Skeletal muscle satellite cell (primary cell): Measurements from ENCODE around the gene CALD1.

Experiments used
- H3K27me3 ChIP-seq: 2 replicates; pipeline ENCODE4 v1.7.0; 2013; ENCODE audit warnings: low read length; ENCODE audit not compliant: control insufficient read depth, insufficient read depth
- H3K36me3 ChIP-seq: 2 replicates; pipeline ENCODE4 v1.7.0; 2013; ENCODE audit warnings: mild to moderate bottlenecking, control low read depth, low read length; ENCODE audit not compliant: insufficient read depth
- H3K4me1 ChIP-seq: 2 replicates; pipeline ENCODE4 v1.7.0; 2013; ENCODE audit warnings: low read length; ENCODE audit not compliant: control insufficient read depth, insufficient read depth
- H3K4me2 ChIP-seq: 2 replicates; pipeline ENCODE4 v1.7.0; 2013; ENCODE audit warnings: mild to moderate bottlenecking, low read length
- H3K4me3 ChIP-seq: 2 replicates; pipeline ENCODE4 v1.7.0; 2013; ENCODE audit warnings: low read length
- H3K9ac ChIP-seq: 2 replicates; pipeline ENCODE4 v1.7.0; 2013; ENCODE audit warnings: mild to moderate bottlenecking, low read depth, low read length, moderate library complexity
- H3K9me3 ChIP-seq: replicated peaks from 2 replicates; pipeline ENCODE4 v1.7.0; 2013; ENCODE audit warnings: mild to moderate bottlenecking, control low read depth, low read length

CALD1 gene

DNA sequence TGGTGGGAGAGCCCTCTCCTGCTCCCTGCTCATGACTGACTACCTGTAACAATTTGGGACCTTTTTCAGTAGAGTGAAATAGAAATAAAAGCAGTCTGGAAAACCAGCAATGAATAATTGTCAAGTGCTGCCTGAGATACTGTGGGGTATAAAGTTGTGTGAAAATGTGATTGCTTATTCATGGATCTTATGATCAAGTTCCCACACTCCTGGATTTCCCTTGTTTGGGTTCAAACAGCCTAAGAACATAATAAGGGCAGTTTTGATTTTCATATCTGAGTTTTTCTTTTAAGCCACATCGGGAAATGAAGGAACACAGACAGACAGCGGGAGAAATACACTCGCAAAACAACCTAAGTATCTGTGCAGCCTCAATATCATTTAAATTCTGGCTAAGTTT, 52.9 kb downstream of the CALD1 start:
- Histone ChIP-seq H3K4me1 (peaks cover 27% of the 10 kb centered on the region), H3K27me3 (no peaks in the 10 kb centered on the region), H3K4me2 (no peak overlapping the region), H3K4me3 (no peak overlapping the region), H3K36me3 (peaks cover 2% of the 10 kb centered on the region), H3K9me3 (no peaks in the 10 kb centered on the region), H3K9ac (no peak overlapping the region)

DNA sequence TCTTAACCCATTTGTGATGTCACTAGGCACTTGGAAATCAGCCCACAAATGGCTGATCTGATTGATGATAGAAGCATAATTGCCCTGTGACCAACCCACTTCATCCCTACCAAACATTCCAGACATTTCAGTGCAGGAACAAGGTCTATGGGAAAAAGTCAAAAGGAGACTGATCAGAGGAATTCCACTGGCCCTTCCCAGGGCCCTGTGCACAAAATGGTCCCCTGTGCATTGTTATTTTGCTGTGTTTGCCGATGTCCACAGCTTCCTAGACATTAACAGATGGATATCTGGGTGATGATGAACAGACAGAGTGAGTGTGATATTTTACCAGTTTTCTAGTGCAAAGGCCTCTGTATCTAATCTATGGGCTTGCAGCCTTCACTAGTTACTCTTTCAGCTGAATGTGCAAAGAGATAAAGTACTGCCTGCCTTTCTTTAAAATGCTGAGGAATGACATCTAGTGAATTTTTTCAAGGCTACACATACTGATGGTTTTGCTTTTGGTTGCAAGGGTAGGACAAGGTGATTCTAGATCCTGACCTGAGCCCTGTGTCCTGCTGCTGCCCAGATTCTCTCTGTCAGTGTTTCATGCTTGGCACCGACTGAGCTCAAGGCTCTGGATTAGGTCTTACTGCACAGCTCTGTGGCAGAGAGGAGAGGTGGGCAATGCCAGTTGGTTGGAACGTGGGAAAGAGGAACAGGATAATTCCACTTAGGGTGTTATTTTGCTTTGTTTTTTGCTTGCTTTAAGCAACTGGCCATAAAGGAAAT, 55.4 kb downstream of the CALD1 start:
- Histone ChIP-seq H3K9ac (no peak overlapping the region), H3K36me3 (peaks cover 2% of the 10 kb centered on the region), H3K27me3 (no peaks in the 10 kb centered on the region), H3K4me3 (no peak overlapping the region), H3K4me2 (no peak overlapping the region), H3K9me3 (no peaks in the 10 kb centered on the region), H3K4me1 (peaks cover 4% of the 10 kb centered on the region)

DNA sequence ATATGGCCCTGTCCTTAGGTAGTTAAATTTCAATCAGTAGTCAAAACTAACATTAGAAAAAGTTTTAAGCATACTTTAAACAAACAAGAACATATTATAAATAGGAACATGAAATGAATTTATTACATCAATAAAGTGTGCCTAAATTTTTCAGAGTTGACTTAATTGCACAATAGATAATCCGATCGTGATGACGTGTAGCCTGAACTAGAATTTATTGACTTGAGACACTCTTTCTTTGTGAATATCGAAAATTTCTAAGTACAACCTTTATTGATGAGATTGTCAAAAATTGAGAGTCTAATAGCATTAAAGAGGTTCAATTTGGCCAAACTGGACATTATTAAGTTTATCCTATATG, 56.0 kb downstream of the CALD1 start:
- Histone ChIP-seq H3K4me1 (peaks cover 4% of the 10 kb centered on the region), H3K9me3 (no peaks in the 10 kb centered on the region), H3K4me3 (no peak overlapping the region), H3K4me2 (no peak overlapping the region), H3K36me3 (peaks cover 6% of the 10 kb centered on the region), H3K27me3 (no peaks in the 10 kb centered on the region), H3K9ac (no peak overlapping the region)

DNA sequence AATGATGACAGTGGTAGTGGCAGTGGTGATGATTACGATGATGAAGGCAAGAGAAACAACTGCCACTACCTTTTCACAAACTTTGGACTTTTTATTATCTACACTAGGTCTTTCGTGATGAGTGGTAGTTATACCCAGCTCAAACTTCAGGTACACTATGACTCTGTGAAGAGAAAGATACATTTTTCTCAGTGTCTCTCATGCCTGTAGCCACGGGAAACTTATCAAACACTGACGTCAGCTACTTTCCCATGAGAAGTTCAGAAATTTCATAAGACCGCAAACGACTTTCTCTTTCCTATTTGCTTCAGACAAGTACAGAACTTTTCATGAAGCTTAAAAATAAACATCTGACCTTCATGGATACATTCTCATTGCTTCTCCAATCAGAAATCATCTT, 57.0 kb downstream of the CALD1 start:
- H3K36me3 ChIP-seq, result peaks cover 6% of the 10 kb centered on the region

DNA sequence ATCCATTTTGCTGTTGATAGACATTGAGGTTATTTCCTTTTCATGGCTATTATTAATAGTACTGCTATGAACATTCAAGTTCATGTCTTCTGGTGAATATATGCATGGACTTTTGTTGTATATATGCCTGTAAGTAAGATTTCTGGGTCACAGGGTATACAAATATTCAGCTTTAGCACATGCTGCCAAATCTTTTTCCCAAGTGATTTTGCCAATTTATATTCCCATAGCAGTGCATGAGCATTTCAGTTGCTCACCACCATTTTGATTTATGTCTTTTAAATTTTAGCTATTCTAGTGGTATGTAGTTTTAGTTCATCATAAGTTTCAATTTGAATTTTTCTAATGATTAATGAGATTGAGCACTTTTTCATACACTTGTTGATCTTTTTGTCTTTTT, 59.9 kb downstream of the CALD1 start:
- peaks cover 4% of the 10 kb centered on the region for H3K4me1 ChIP-seq

More for the DNA sequence above, 57.0 kb downstream of the CALD1 start:
- H3K4me3 ChIP-seq, result no peak overlapping the region
- H3K9me3 ChIP-seq, result no peaks in the 10 kb centered on the region
- no peaks in the 10 kb centered on the region for H3K27me3 ChIP-seq
- no peak overlapping the region for H3K4me2 ChIP-seq
- no peak overlapping the region for H3K9ac ChIP-seq
- H3K4me1 ChIP-seq, result peaks cover 4% of the 10 kb centered on the region

DNA sequence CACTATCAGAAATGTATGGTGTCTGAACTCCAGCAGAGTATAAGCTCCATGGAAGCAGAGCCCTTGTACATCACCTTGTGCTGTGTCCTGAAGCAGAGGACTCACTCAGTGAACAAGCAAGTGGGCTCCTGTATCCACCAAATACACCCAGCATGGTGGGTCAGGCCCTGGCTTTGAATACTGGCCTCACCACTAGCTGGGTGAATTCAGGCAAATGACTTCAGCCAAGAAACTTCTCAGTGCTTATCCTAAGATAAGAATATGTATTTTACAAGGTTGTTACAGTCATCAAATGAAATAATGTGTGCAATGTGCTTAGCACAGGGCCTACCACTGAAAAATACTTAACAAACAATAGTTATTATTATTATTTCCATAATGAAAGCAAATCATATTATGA, 62.6 kb downstream of the CALD1 start:
- H3K36me3 ChIP-seq, result peaks cover 33% of the 10 kb centered on the region
- H3K9ac ChIP-seq, result no peak overlapping the region

More for the DNA sequence above, 59.9 kb downstream of the CALD1 start:
- Histone ChIP-seq H3K4me3 (no peak overlapping the region), H3K36me3 (peaks cover 6% of the 10 kb centered on the region), H3K27me3 (no peaks in the 10 kb centered on the region), H3K4me2 (no peak overlapping the region), H3K9ac (no peak overlapping the region), H3K9me3 (no peaks in the 10 kb centered on the region)

DNA sequence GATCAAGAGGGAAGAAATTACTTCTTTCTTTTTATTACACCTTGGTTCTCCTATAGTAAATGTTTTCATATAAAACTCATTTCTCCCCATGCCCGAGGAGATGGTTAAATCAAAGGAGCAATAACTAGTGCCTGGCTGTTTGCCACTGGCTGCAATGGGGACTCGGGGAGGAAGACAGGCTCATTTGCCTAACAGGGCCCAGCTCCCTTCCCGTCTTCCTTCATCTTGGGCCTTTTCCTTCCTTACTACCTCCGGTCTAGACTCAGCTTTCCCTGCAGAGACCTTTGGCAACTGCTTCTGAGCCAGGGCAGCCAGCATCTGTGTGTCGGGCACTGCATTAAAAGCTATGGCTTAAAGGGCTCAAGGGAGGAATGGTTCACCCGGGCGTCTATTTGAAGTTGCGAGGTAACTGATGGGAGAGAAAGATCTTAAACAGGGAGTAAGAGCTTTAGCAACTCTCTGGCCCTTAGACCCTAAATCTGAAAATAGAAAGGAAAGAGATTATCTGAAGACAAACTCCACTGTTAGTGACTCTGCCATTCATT, 63.5 kb downstream of the CALD1 start:
- no peaks in the 10 kb centered on the region for H3K4me1 ChIP-seq
- no peaks in the 10 kb centered on the region for H3K27me3 ChIP-seq
- peaks cover 40% of the 10 kb centered on the region for H3K36me3 ChIP-seq
- H3K9ac ChIP-seq, result no peak overlapping the region
- no peaks in the 10 kb centered on the region for H3K9me3 ChIP-seq
- no peak overlapping the region for H3K4me2 ChIP-seq
- no peak overlapping the region for H3K4me3 ChIP-seq

More for the DNA sequence above, 62.6 kb downstream of the CALD1 start:
- H3K9me3 ChIP-seq, result no peaks in the 10 kb centered on the region
- no peaks in the 10 kb centered on the region for H3K27me3 ChIP-seq
- no peak overlapping the region for H3K4me2 ChIP-seq
- H3K4me1 ChIP-seq, result no peaks in the 10 kb centered on the region
- no peak overlapping the region for H3K4me3 ChIP-seq

DNA sequence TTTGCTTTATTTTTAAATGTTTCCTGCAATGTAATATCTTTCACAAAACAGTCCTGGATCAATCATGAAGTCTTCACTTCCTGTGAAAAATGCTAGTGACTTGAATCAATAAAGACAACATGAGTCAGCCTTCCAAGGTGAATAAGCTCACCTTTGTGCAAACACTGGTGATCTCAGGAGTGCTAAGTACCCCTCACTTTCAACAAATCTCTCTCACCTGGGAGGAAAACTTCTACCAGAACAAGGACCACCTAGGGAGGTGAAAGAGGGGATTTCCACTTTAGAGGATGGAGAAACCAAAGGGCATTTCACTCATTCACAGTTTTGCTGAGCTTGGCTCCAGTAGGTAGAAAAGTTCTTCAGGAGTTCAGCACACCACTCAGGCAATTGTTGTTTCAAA, 64.8 kb downstream of the CALD1 start:
- no peaks in the 10 kb centered on the region for H3K9me3 ChIP-seq
- peaks cover 40% of the 10 kb centered on the region for H3K36me3 ChIP-seq
- no peaks in the 10 kb centered on the region for H3K27me3 ChIP-seq
- H3K9ac ChIP-seq, result no peak overlapping the region
- no peak overlapping the region for H3K4me2 ChIP-seq
- H3K4me3 ChIP-seq, result no peak overlapping the region
- H3K4me1 ChIP-seq, result no peaks in the 10 kb centered on the region

DNA sequence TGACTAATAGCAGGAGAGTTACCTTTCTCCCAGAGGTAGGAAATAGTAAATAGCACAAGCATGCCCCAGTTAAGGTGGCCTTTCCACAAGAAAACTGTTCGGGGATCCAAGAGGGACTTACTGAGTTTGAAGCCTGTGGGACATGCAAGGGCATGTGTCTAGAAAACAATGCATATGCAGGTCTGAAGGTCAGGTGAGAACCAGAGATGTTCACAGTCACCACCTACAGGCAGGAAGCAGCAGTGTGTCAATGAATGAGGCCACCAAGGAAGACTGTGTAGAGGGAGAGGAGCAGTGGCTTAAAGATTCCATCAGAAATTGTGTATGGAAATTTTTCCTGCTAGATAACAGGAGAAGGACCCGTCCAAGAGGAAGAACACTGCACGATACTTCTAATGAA, 66.0 kb downstream of the CALD1 start:
- Histone ChIP-seq H3K9me3 (no peaks in the 10 kb centered on the region), H3K4me2 (no peak overlapping the region), H3K36me3 (peaks cover 37% of the 10 kb centered on the region), H3K4me1 (no peaks in the 10 kb centered on the region), H3K27me3 (no peaks in the 10 kb centered on the region), H3K4me3 (no peak overlapping the region), H3K9ac (no peak overlapping the region)

DNA sequence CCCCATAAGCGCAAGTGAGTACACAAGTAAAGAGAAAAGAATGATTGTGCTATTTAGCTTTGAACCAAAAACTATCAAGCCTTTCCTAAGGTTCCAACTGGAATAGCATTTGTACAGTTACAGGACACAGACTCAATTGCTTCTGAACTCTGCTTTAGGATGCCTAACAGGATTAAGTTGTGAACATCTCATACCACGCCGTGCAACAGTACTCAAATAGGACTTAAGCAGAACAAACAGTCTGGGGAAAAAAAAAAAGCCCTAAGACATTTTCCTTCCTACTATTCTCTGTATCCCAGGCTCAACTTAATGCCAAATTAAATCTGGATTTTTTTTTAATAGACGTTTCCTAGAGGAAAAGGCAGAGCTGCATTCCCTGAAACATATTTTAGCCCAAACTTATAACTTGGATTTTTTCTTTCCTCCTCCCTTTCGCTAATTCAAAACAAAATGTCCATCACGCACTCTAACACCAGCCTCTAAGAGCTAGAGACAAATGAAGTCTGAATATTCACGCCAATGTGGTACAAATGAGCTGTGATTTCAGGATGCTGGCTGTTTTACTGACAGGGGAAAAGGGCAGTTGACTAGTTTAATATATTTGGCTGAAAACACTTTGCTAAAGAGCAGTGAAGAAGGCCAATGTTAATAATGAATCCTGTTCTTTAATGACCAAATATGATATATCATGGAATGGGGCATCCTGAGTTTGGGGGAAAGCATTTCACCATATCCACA, 68.6 kb downstream of the CALD1 start:
- H3K4me3 ChIP-seq, result no peak overlapping the region
- H3K4me2 ChIP-seq, result no peak overlapping the region
- no peak overlapping the region for H3K9ac ChIP-seq
- no peaks in the 10 kb centered on the region for H3K4me1 ChIP-seq
- H3K27me3 ChIP-seq, result no peaks in the 10 kb centered on the region
- no peaks in the 10 kb centered on the region for H3K9me3 ChIP-seq
- peaks cover 41% of the 10 kb centered on the region for H3K36me3 ChIP-seq

DNA sequence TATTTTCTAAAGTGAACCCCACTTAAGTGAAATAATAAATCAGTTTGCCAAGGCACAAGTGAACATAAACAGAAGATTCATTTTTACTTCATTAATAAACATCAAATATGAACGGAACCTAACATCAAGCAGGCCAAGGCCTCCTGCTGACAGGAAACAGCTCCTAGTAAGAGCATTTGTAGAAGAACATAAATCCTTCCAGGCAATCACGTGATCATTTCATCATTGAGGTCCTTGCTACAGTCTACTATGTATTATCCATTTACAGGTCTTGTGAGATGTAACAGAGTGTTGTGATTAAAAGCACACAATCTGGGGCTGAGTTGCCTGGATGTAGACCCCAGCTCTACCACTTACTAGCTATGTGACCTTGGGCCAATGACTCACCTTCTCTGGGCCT, 70.6 kb downstream of the CALD1 start:
- H3K9ac ChIP-seq, result no peak overlapping the region
- H3K4me3 ChIP-seq, result no peak overlapping the region
- H3K9me3 ChIP-seq, result no peaks in the 10 kb centered on the region
- no peak overlapping the region for H3K4me2 ChIP-seq
- H3K36me3 ChIP-seq, result peaks cover 31% of the 10 kb centered on the region
- H3K27me3 ChIP-seq, result no peaks in the 10 kb centered on the region
- peaks cover 6% of the 10 kb centered on the region for H3K4me1 ChIP-seq
